Tibial artery (tissue), 4 donors: ENCODE results near the gene ITGAL.

ENCODE experiments used
- DNase-seq, 2 donors: peaks; one replicate each; pipeline ENCODE4 v3.0.0-alpha.2; 2019
- H3K27ac ChIP-seq, 2 donors: fragments of 200-600 bp; sonication (generic) in 1 of 2; 1 replicate in 1 of 2; 2 replicates in 1 of 2; pipeline ENCODE4 v1.5.1; 2018 to 2019; ENCODE audit warnings: mild to moderate bottlenecking in 1 of 2
- H3K27me3 ChIP-seq, 2 donors: fragments of 200-600 bp; sonication (generic) in 1 of 2; one replicate each; pipeline versions ENCODE4 v1.5.1 to v1.6.0; 2016 to 2019
- H3K36me3 ChIP-seq, 3 donors: fragments of 200-600 bp; sonication (generic) in 2 of 3; one replicate each; pipeline ENCODE4 v1.5.1; 2016 to 2019; ENCODE audit warnings: mild to moderate bottlenecking in 2 of 3
- H3K4me1 ChIP-seq, 4 donors: fragments of 200-600 bp; sonication (generic) in 2 of 4; 1 replicate in 3 of 4; 2 replicates in 1 of 4; pipeline ENCODE4 v1.5.1; 2016 to 2019
- H3K4me3 ChIP-seq, 2 donors: fragments of 200-600 bp; sonication (generic) in 1 of 2; 1 replicate in 1 of 2; 2 replicates in 1 of 2; pipeline ENCODE4 v1.5.1; 2018 to 2019; ENCODE audit warnings: mild to moderate bottlenecking in 2 of 2
- H3K9me3 ChIP-seq, 3 donors: fragments of 200-600 bp; sonication (generic) in 1 of 3; one replicate each; pipeline ENCODE4 v1.5.1; 2016 to 2019
- intact Hi-C: fragments of 100-400 bp; cut with DNase I; formaldehyde crosslinking; loops from one replicate; pipeline ENCODE4 v1.15.0; 2023; ENCODE audit warnings: low total_unique reads
- TF ChIP-seq, protein P1 (sequence below), 2 experiments: fragments of 200-600 bp in 1 of 2; fragments of 450-650 bp in 1 of 2; IDR thresholded peaks; one replicate each; pipeline ENCODE4 v1.5.1; 2017 to 2019; ENCODE audit warnings: antibody characterized with exemption in 2 of 2, mild to moderate bottlenecking in 1 of 2, moderate library complexity in 1 of 2

Gene ITGAL

DNA sequence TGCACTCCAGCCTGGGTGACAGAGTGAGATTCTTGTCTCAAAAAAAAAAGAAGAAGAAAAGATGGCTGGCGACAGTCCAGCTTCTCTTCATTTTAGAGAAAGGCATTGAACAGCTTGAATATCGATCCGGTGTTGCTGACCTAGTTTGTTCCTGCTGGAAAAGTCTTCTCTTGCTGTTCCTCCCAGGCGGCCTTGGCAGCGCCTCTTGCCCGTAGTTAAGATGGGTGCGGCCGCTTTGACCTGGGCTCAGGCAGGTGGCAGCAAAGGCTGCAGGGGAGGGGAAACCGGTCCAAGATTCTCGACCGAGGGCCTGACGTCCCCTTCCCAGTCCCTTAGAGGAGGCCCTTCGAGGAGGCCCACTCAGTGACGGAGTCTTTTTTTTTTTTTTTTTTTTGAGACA is 89.5 kb downstream of the ITGAL start:
- no peaks in the 10 kb centered on the region for H3K9me3 ChIP-seq
- peaks cover 0 to 19% (median 10%) of the 10 kb centered on the region in 4 donors for H3K4me1 ChIP-seq
- DNase-seq, result no peak
- peak overlapping the region in 1 of 2 donors; percentile 60 for H3K27ac ChIP-seq
- H3K36me3 ChIP-seq, result no peaks in the 10 kb centered on the region
- TF ChIP-seq, protein P1, sequence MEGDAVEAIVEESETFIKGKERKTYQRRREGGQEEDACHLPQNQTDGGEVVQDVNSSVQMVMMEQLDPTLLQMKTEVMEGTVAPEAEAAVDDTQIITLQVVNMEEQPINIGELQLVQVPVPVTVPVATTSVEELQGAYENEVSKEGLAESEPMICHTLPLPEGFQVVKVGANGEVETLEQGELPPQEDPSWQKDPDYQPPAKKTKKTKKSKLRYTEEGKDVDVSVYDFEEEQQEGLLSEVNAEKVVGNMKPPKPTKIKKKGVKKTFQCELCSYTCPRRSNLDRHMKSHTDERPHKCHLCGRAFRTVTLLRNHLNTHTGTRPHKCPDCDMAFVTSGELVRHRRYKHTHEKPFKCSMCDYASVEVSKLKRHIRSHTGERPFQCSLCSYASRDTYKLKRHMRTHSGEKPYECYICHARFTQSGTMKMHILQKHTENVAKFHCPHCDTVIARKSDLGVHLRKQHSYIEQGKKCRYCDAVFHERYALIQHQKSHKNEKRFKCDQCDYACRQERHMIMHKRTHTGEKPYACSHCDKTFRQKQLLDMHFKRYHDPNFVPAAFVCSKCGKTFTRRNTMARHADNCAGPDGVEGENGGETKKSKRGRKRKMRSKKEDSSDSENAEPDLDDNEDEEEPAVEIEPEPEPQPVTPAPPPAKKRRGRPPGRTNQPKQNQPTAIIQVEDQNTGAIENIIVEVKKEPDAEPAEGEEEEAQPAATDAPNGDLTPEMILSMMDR (IDR thresholded peaks at IDR 0.05), result no peak
- peak overlapping the region; percentile 45 to 46 for H3K4me3 ChIP-seq
- intact Hi-C loops, result no loop called here
- no peaks in the 10 kb centered on the region for H3K27me3 ChIP-seq

DNA sequence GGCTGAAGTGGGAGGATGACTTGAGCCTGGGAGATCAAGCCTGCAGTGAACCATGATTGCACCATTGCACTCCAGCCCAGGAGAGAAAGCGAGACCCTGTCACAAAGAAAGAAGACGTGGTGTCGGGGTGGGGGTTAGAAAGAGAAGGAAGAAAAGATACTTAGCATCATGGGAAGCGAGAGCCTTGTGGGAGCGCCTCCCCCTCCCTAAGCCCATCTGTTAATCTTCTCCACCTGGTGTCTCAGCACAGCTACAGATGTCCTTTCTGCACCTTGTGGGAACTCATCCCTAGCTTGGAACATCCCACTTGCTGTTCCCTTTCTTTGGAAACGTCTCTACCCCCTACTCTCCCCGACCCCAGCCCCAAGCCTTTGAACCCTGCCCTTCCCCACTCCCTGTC is 93.0 kb downstream of the ITGAL start:
- intact Hi-C loops, result no loop called here
- DNase-seq, result no peak
- TF ChIP-seq, protein P1 (IDR thresholded peaks at IDR 0.05), result no peak
- H3K9me3 ChIP-seq, result no peaks in the 10 kb centered on the region
- H3K4me1 ChIP-seq, result peaks cover 0 to 17% (median 12%) of the 10 kb centered on the region in 4 donors
- H3K4me3 ChIP-seq, result no peak overlapping the region
- H3K27ac ChIP-seq, result no peak overlapping the region
- no peaks in the 10 kb centered on the region for H3K27me3 ChIP-seq
- no peaks in the 10 kb centered on the region for H3K36me3 ChIP-seq

DNA sequence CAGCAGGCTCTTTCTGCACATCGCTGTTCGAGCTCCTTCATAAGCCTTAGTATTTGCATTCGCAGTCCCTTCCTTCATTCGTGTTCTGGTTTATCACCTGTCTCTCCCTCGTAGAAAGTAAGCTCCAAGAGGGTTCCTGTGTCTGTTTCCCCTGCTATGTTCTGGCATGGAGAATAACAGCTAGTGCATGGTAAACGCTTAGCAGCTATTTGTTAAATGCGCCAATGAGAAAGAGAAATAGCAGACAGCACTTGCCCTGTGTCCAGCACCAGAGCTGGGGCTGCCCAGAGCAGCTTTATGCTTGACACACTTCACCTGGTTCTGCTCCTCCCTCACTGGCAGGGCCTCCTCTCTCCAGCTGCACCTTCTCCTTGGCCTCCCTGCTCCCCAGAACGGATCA is 93.4 kb downstream of the ITGAL start:
- TF ChIP-seq, protein P1 (IDR thresholded peaks at IDR 0.05), result no peak
- Histone ChIP-seq H3K27ac (no peak overlapping the region), H3K36me3 (no peaks in the 10 kb centered on the region), H3K4me3 (no peak overlapping the region), H3K9me3 (no peaks in the 10 kb centered on the region), H3K27me3 (no peaks in the 10 kb centered on the region), H3K4me1 (peaks cover 0 to 19% (median 16%) of the 10 kb centered on the region in 4 donors)
- intact Hi-C loops, result no loop called here
- DNase-seq, result no peak

DNA sequence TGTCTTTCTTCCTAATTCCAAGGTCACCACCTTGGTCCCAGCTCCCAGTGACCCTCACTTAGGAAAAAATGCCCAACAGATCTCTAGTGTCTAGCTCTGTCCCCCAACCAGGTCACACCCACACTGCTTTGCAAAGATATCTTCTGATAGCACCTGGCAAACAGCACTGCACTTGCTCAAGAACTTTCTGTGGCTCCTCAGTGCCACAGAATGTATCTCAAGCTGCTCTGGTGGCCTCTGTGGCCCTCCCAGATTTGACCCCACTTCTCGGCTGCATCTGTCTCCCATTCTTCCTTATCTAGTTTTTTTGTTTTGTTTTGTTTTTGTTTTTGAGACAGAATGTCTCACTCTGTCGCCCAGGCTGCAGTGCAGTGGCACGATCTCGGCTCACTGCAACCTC is 94.0 kb downstream of the ITGAL start:
- peaks cover 0 to 15% (median 13%) of the 10 kb centered on the region in 4 donors for H3K4me1 ChIP-seq
- DNase-seq, result no peak
- intact Hi-C loops, result no loop called here
- no peaks in the 10 kb centered on the region for H3K27me3 ChIP-seq
- H3K9me3 ChIP-seq, result no peaks in the 10 kb centered on the region
- TF ChIP-seq, protein P1 (IDR thresholded peaks at IDR 0.05), result no peak
- no peak overlapping the region for H3K4me3 ChIP-seq
- no peaks in the 10 kb centered on the region for H3K36me3 ChIP-seq
- no peak overlapping the region for H3K27ac ChIP-seq

DNA sequence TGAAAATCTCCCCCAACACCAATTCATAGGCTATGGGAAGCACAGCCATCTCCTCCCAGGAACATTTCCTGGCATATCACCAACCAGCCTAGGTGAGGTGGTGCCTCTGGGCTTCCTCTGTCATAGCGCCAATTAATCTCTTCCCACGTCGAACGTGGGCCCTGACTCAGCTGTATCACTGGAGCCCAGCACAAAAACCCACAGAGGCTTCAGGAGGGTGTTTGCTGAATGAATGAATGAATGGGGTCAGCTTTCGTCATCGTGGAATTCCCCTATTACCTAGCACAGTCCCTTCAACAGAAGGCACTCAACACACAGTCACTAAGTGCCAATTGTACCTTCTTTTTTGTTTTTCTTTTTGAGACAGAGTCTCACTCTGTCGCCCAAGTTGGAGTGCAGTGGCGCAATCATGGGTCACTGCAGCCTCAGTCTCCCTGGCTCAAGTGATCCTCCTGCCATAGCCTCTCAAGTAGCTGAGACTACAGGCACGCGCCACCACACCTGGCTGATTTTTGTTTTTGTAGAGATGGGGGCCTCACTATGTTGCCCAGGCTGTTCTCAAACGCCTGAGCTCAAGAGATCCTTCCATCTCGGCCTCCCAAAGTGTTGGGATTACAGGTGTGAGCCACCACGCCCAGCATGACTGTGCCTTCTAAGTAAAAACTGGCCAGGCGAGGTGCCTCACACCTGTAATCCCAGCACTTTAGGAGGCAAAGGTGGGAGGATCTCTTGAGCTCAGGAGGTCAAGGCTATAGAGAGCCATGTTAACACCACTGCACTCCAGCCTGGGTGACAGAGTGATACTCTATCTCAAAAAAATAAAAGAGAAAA is 94.8 kb downstream of the ITGAL start:
- no peak for DNase-seq
- intact Hi-C loops, result no loop called here
- no peaks in the 10 kb centered on the region for H3K9me3 ChIP-seq

More for the DNA sequence above, 94.8 kb downstream of the ITGAL start:
- Histone ChIP-seq H3K27me3 (no peaks in the 10 kb centered on the region), H3K4me1 (peaks cover 0 to 18% (median 16%) of the 10 kb centered on the region in 4 donors), H3K4me3 (no peak overlapping the region), H3K36me3 (no peaks in the 10 kb centered on the region), H3K27ac (no peak overlapping the region)
- TF ChIP-seq, protein P1 (IDR thresholded peaks at IDR 0.05), result no peak
